HG03280 (cell line): ENCODE measurements around the gene DNAH8.
"Not testable (repeated sequence)": the region's sequence is repeated elsewhere in the genome, so short reads cannot be mapped to it uniquely, and the experiment has no call there.

Experiments
- ATAC-seq: cut with Tn5 transposase; IDR thresholded peaks from one replicate; pipeline ENCODE4 v1.9.1; 2021; ENCODE audit warnings: mild to moderate bottlenecking, moderate library complexity; ENCODE audit not compliant: unreplicated experiment

DNAH8 gene

GRCh38 chr6:38836585-38836984 lies 121.5 kb downstream of the DNAH8 start:
- ATAC-seq = no peak

DNA sequence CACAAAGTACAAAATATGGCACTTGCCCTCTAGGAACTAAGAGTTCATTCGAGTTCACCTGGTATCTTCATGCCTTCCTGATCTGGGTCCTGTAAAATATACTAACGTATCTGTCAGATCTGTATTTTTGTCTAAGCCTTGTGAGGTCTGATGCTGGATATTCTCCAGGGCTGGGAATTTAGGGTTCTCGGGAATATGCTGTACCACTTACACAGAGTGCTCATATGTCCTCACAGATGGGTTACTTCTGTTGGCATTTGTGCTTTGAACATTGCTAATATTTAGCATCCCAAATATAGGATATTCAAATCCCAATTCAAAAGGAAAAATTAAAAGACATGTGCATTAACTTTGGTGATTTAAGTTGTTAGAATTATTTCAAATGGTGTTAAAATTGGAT lies 122.0 kb downstream of the DNAH8 start:
- ATAC-seq = no peak

GRCh38 chr6:38843798-38844197 lies 128.7 kb downstream of the DNAH8 start:
- ATAC-seq = no peak

DNA sequence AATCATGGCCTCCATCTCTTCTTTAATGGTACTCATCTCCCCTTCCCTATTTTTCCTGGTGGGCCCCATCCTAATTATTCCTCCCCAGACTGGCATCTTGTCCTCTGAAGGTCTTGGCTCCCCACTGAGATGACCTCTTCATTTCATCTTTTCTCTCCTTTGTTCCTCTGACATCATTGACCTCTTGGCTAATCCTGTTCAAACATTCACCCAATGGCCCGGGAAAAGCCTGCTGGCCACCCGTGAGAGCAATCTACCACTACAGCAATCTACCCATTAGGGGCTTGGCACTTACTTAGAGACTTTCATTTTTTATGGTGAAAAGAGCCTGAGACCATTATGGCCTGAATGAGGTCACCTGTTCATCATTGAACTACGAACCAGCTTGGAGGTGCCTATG lies 130.8 kb downstream of the DNAH8 start:
- no peak for ATAC-seq

- ATAC-seq = no peak
Measured at GRCh38 chr6:38846361-38846760, 131.2 kb downstream of the DNAH8 start.

DNA sequence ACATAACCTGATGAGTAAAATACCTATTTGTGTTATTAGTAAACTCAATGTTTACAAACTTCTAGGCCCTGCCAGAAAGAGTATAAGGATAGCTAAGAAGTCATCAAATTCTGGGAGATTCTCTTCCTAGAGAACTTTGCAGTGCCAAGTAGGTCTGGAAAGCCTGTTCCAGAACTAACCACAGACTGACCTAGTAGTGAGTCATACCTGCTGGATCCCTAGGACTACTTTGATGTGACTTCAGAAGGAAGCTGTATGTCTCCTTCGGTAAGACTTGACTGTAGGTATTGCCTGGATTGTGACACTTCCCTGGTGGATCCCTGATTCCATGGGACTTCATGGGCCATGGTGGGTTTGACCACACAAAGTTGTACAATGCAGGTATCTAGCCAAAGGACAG lies 131.7 kb downstream of the DNAH8 start:
- no peak for ATAC-seq

DNA sequence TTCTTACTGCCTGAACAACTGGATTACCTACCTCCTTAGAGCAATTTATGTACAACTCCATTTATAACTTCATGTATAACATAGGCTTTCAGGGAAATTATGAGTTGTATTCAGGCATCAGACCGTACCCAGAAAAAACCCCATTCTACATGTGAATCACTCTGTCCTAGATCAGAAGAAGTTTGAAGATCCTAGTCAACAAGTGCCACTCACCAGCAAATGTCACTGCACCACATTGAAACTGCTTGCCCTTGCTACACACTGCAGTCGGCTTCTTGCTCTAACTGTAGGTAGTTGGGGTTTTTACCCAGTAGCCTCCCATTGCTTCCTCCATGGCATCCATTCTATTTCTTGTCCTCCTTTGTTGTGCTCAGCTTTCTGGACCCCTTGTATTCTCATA lies 132.4 kb downstream of the DNAH8 start:
- ATAC-seq = no peak

GRCh38 chr6:38848760-38849159 lies 133.6 kb downstream of the DNAH8 start:
- no peak for ATAC-seq

DNA sequence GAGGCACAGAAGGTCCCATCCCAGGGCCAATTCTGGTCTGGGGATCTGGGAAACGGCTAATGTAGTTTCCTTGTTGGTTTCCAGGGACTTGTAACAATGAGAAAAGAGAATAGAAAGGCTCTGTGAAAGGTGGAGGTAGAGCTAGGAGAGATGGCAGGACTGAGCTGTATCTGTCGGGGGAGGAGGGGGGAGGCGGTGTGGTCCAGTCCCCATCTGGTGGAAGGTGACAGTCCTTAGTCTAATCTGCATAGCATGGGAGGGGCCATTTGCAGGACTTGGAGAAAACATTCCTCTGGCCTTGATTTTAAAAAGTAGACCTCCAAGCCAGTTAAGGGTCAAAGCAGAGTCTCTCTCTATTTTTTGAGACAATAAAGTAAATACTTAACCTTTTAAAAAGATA lies 137.1 kb downstream of the DNAH8 start:
- ATAC-seq = no peak

DNA sequence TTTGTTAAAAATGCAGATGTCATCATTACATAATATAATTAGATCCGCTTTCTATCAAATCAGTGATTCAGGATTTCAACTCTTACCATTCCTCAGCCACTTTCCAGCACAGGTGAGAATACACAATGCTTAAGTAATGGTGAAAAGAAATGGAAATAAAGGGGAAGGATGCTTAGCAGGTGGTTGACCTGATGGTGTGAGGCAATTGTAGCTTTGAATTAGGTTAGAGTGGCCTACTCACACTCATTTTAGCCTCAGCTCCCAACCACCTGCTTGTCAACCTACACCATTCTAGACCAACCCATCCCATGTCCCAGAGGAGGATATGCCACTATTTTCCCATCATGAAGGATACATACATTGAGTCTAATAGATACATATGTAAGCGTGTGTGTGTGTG lies 138.1 kb downstream of the DNAH8 start:
- no peak for ATAC-seq

- ATAC-seq = no peak
Measured at GRCh38 chr6:38856492-38856891, 141.4 kb downstream of the DNAH8 start.

DNA sequence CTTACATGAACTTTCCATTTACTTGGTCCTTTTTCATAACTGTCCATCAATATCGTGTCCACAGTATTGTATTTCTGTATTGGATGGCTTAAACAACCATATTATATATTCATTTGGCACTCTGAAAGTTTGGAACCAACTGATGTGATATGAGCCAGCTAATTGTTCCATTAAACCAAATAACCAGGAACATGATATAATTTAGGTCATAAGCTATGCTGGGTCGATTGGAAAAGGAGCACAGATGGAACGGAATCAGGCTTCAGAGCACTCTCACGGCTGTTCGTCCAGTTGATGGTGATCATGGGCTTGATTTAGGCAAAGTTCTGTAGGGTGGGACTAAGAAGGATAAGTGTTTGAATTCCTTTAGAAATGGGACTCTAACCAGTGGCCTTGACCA lies 142.7 kb downstream of the DNAH8 start:
- ATAC-seq = no peak

- ATAC-seq = no peak
Measured at GRCh38 chr6:38860041-38860440, 144.9 kb downstream of the DNAH8 start.

- no peak for ATAC-seq
Measured at GRCh38 chr6:38861926-38862401, 146.9 kb downstream of the DNAH8 start.

DNA sequence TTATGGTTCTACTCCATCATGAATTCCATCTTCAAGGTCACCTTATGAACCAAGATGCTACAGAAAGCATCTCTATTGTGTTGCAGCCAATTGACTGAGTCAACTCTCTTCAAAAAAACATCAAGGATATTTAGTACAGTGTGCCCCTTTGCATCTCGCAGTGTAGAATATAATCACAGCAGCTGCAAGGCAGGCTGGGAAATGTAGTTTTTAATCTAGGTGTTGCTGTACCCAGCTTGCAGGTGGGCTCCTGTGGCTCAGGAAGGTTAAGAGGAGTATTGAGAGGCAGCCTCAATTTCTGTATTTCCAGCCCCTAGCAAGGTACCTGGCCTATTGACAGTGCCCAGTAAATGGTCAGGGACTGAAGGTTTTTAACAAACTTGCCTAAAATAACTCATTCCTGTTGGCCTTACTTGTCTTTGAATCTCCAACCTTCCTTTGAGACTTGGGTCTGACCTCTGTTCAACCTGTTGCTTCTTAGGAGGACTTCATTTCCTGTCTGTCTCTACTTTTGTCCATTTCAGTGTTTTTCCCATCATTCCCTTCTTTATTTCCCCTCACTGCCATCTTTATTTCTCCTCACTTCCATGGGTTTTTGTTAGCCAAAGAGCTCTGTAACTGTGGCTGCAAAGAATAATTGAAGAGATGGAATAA lies 150.5 kb downstream of the DNAH8 start:
- no peak for ATAC-seq

GRCh38 chr6:38867726-38868125 lies 152.6 kb downstream of the DNAH8 start:
- no peak for ATAC-seq

- ATAC-seq = no peak
Measured at GRCh38 chr6:38871741-38872568, 156.8 kb downstream of the DNAH8 start.

DNA sequence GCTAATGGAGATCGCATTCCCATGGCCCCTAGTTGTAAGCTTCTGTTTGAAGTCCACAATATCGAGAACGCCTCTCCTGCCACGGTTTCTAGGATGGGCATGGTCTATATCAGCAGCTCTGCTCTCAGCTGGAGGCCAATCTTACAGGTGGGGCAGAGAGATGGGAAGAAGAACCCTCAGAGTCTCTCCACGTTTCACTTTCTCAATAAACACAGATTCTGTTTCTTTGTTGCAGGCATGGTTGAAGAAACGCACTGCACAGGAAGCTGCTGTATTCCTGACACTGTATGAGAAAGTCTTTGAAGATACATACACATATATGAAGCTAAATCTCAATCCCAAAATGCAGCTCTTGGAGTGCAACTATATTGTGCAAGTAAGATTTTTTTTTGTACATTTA lies 157.9 kb downstream of the DNAH8 start:
- no peak for ATAC-seq

GRCh38 chr6:38873816-38874215 lies 158.7 kb downstream of the DNAH8 start:
- not testable (repeated sequence) for ATAC-seq

DNA sequence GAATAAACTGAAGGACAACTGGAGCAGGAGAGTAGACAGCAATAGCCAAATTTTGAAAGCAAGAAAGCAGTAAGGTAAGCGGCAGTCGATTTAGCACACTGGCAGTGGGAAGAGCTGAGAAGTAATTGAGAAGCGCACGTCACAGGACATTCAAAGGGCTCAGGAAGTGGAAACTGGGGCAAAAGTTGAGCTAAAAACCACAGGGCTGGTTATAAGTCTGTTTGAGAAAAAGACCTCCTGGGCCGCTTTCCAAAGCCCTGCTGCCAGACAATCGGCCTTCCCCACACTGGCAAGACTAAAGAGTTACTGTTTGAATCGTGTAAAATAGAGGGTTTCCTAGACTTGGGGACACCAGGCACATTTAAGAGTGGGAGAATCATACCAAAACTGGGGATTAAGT lies 161.4 kb downstream of the DNAH8 start:
- ATAC-seq = no peak

GRCh38 chr6:38877721-38878120 lies 162.6 kb downstream of the DNAH8 start:
- ATAC-seq = no peak

- no peak for ATAC-seq
Measured at GRCh38 chr6:38882157-38882556, 167.0 kb downstream of the DNAH8 start.
